Glutamatergic neuron (in vitro differentiated cells): ENCODE data around the gene PIGL. TPM values are rescaled to one million over a fixed set of nuclear protein-coding genes. Genes with fewer than 3 reads are reported as not detected.

Source experiments
- DNase-seq: peaks from one replicate; pipeline ENCODE4 v3.0.0; 2022
- H3K27ac Mint-ChIP-seq: one replicate; pipeline ENCODE4 v1.8.0; 2020; ENCODE audit warnings: mild to moderate bottlenecking, mixed read lengths, inconsistent platforms; ENCODE audit not compliant: unreplicated experiment
- H3K27me3 Mint-ChIP-seq: one replicate; pipeline ENCODE4 v1.8.0; 2020; ENCODE audit warnings: mild to moderate bottlenecking, moderate library complexity, mixed read lengths, inconsistent platforms; ENCODE audit not compliant: unreplicated experiment
- H3K36me3 Mint-ChIP-seq: one replicate; pipeline ENCODE4 v1.8.0; 2020; ENCODE audit warnings: mild to moderate bottlenecking, mixed read lengths, inconsistent platforms; ENCODE audit not compliant: unreplicated experiment
- H3K4me1 Mint-ChIP-seq: one replicate; pipeline ENCODE4 v1.8.0; 2020; ENCODE audit warnings: mild to moderate bottlenecking, low read depth, mixed read lengths, inconsistent platforms; ENCODE audit not compliant: unreplicated experiment
- H3K4me3 Mint-ChIP-seq: one replicate; pipeline ENCODE4 v1.8.0; 2020; ENCODE audit warnings: mild to moderate bottlenecking, mixed read lengths, inconsistent platforms; ENCODE audit not compliant: unreplicated experiment
- H3K9me3 Mint-ChIP-seq: one replicate; pipeline ENCODE4 v1.8.0; 2020; ENCODE audit warnings: mild to moderate bottlenecking, moderate library complexity, mixed read lengths, inconsistent platforms; ENCODE audit not compliant: unreplicated experiment
- total RNA-seq: library from RNA; stranded (reverse); fragmentation: NEBNext Ultra II Directional; extraction: Animal tissue kit (Norgen Biotek cat#: 25700); gene quantifications from one replicate; pipeline ENCODE4 v1.2.1, GENCODE V29; 2021; ENCODE audit not compliant: unreplicated experiment
- TF ChIP-seq, protein P1 (sequence below): fragments of 200-600 bp; sonication (generic); IDR thresholded peaks from one replicate; pipeline ENCODE4 v1.5.0; 2021; ENCODE audit not compliant: partially characterized antibody, unreplicated experiment

The PIGL gene
- total RNA-seq, 1 donor from 2014 or later, result 37.0 TPM

- peak within 1 kb of the TSS; percentile 99 for H3K27ac Mint-ChIP-seq
- peaks cover 17% of the 10 kb centered on the region for H3K27me3 Mint-ChIP-seq
- TF ChIP-seq, protein P1, sequence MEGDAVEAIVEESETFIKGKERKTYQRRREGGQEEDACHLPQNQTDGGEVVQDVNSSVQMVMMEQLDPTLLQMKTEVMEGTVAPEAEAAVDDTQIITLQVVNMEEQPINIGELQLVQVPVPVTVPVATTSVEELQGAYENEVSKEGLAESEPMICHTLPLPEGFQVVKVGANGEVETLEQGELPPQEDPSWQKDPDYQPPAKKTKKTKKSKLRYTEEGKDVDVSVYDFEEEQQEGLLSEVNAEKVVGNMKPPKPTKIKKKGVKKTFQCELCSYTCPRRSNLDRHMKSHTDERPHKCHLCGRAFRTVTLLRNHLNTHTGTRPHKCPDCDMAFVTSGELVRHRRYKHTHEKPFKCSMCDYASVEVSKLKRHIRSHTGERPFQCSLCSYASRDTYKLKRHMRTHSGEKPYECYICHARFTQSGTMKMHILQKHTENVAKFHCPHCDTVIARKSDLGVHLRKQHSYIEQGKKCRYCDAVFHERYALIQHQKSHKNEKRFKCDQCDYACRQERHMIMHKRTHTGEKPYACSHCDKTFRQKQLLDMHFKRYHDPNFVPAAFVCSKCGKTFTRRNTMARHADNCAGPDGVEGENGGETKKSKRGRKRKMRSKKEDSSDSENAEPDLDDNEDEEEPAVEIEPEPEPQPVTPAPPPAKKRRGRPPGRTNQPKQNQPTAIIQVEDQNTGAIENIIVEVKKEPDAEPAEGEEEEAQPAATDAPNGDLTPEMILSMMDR, result no peak
- H3K36me3 Mint-ChIP-seq, result no peaks in the 10 kb centered on the region
- peak; percentile 76 for DNase-seq
- H3K9me3 Mint-ChIP-seq, result peaks cover 18% of the 10 kb centered on the region
- H3K4me3 Mint-ChIP-seq, result peak within 1 kb of the TSS; percentile 91
- peaks cover 6% of the 10 kb centered on the region for H3K4me1 Mint-ChIP-seq
Observed at GRCh38 chr17:16353317-16354174, 136.5 kb downstream of the PIGL start, which contains the start of gene CENPV. Gene CENPV (minus strand): TSS chr17:16353469. CDS start chr17:16353436, 33 bp downstream.

GRCh38 chr17:16354585-16354984, 137.6 kb downstream of the PIGL start:
- no peak overlapping the region for H3K27ac Mint-ChIP-seq
- peak overlapping the region; percentile 75 for H3K4me3 Mint-ChIP-seq
- DNase-seq, result no peak

GRCh38 chr17:16358394-16358793, 141.4 kb downstream of the PIGL start:
- TF ChIP-seq, protein P1, result no peak
- no peaks in the 10 kb centered on the region for H3K36me3 Mint-ChIP-seq
- no peaks in the 10 kb centered on the region for H3K4me1 Mint-ChIP-seq
- no peak overlapping the region for H3K4me3 Mint-ChIP-seq
- no peak for DNase-seq
- no peak overlapping the region for H3K27ac Mint-ChIP-seq
- peaks cover 5% of the 10 kb centered on the region for H3K9me3 Mint-ChIP-seq
- H3K27me3 Mint-ChIP-seq, result peaks cover 9% of the 10 kb centered on the region

More at GRCh38 chr17:16354585-16354984, 137.6 kb downstream of the PIGL start:
- TF ChIP-seq, protein P1, result no peak
- no peaks in the 10 kb centered on the region for H3K36me3 Mint-ChIP-seq
- peaks cover 5% of the 10 kb centered on the region for H3K4me1 Mint-ChIP-seq
- H3K9me3 Mint-ChIP-seq, result peaks cover 17% of the 10 kb centered on the region
- H3K27me3 Mint-ChIP-seq, result peaks cover 17% of the 10 kb centered on the region

GRCh38 chr17:16361874-16362273, 144.9 kb downstream of the PIGL start:
- no peak for DNase-seq
- no peaks in the 10 kb centered on the region for H3K9me3 Mint-ChIP-seq
- H3K27me3 Mint-ChIP-seq, result no peaks in the 10 kb centered on the region
- no peaks in the 10 kb centered on the region for H3K36me3 Mint-ChIP-seq
- H3K4me3 Mint-ChIP-seq, result no peak overlapping the region
- TF ChIP-seq, protein P1, result no peak
- no peaks in the 10 kb centered on the region for H3K4me1 Mint-ChIP-seq
- H3K27ac Mint-ChIP-seq, result no peak overlapping the region
